GM18861 (cell line): ENCODE results near the gene USPL1.

Experiments used
- ATAC-seq: cut with Tn5 transposase; IDR thresholded peaks from one replicate; pipeline ENCODE4 v1.9.1; 2021; ENCODE audit not compliant: unreplicated experiment

The USPL1 gene

GRCh38 chr13:30692113-30692512 lies 74.4 kb downstream of the USPL1 start:
- no peak for ATAC-seq

- no peak for ATAC-seq
These were observed 78.8 kb downstream of the USPL1 start for GRCh38 chr13:30696278-30697176.

GRCh38 chr13:30697177-30697953 lies 79.6 kb downstream of the USPL1 start:
- ATAC-seq: no peak

- ATAC-seq: no peak
These were observed 80.3 kb downstream of the USPL1 start for GRCh38 chr13:30697996-30698401.

GRCh38 chr13:30698488-30699005 lies 80.8 kb downstream of the USPL1 start:
- ATAC-seq: no peak

- ATAC-seq: no peak
These were observed 82.6 kb downstream of the USPL1 start for GRCh38 chr13:30700364-30700763.

- no peak for ATAC-seq
These were observed 84.3 kb downstream of the USPL1 start for GRCh38 chr13:30702006-30702405.

- no peak for ATAC-seq
These were observed 86.9 kb downstream of the USPL1 start for GRCh38 chr13:30704596-30704995.

- ATAC-seq: no peak
These were observed 88.0 kb downstream of the USPL1 start for GRCh38 chr13:30705680-30706079.

- no peak for ATAC-seq
These were observed 90.8 kb downstream of the USPL1 start for GRCh38 chr13:30708541-30708940.
